T-helper 2 cell treated with Interferon-gamma antibody and Interleukin-4, amounts not matched to agents 100 ng/mL and 5 ng/mL, for 36 hours (primary cell): Measurements from ENCODE around the gene C16orf86. TPM values are rescaled to one million over a fixed set of nuclear protein-coding genes. Genes with fewer than 3 reads are reported as not detected.

Source experiments
- intact Hi-C: fragments of 100-400 bp; cut with micrococcal nuclease; formaldehyde crosslinking; loops from one replicate; pipeline ENCODE4 v1.15.1; 2023
- total RNA-seq: library from RNA; stranded (reverse); gene quantifications from 2 replicates; pipeline ENCODE4 v1.2.3, GENCODE V29; 2022

Gene C16orf86
- total RNA-seq, 1 donor from 2014 or later: 0.95 TPM

- intact Hi-C loops: loop anchor here (10.0 kb wide), 2 partner anchors 180 to 420 kb away; partner anchors contain the start of genes CENPT, FHOD1, NUTF2 and SLC9A5
These were observed 1.7 kb upstream of the C16orf86 start for GRCh38 chr16:67664871-67665270.

- intact Hi-C loops: loop anchor here (10.0 kb wide), 2 partner anchors 179 to 421 kb away; partner anchors contain the start of genes CENPT, FHOD1, NUTF2 and SLC9A5
These were observed 1.0 kb upstream of the C16orf86 start for GRCh38 chr16:67665598-67665997.

GRCh38 chr16:67666032-67666551 is 522 bp upstream of the C16orf86 start:
- intact Hi-C loops: loop anchor here (2.0 to 10.0 kb wide), 5 partner anchors 53 to 421 kb away; partner anchors contain the start of genes CENPT, DDX28, DUS2 and FHOD1

- intact Hi-C loops: loop anchor here (2.0 to 10.0 kb wide), 5 partner anchors 51 to 423 kb away; partner anchors contain the start of genes CENPT, DDX28, DUS2 and FHOD1
These were observed 821 bp downstream of the C16orf86 start for GRCh38 chr16:67667453-67667816.

GRCh38 chr16:67667817-67668494 is 1.3 kb downstream of the C16orf86 start:
- intact Hi-C loops: loop anchor here (1.0 to 10.0 kb wide), 8 partner anchors 8 to 423 kb away; partner anchors contain the start of genes ACD, CENPT, DDX28 and DUS2

GRCh38 chr16:67668495-67669157 is 2.0 kb downstream of the C16orf86 start:
- intact Hi-C loops: loop anchor here (1.0 to 10.0 kb wide), 5 partner anchors 8 to 424 kb away; partner anchors contain the start of genes ACD, CENPT, FHOD1 and NUTF2

GRCh38 chr16:67669499-67670101 is 3.0 kb downstream of the C16orf86 start:
- intact Hi-C loops: loop anchor here (10.0 kb wide), 2 partner anchors 175 to 425 kb away; partner anchors contain the start of genes CENPT, FHOD1, NUTF2 and SLC9A5

GRCh38 chr16:67672306-67672705 is 5.7 kb downstream of the C16orf86 start:
- intact Hi-C loops: loop anchor here (1.0 kb wide), 1 partner anchor 256 kb away; no protein-coding TSS in a partner anchor

- intact Hi-C loops: loop anchor here (1.0 kb wide), 1 partner anchor 255 kb away; no protein-coding TSS in a partner anchor
These were observed 6.4 kb downstream of the C16orf86 start for GRCh38 chr16:67672739-67673662.

GRCh38 chr16:67673712-67674580 is 7.3 kb downstream of the C16orf86 start:
- intact Hi-C loops: no loop called here

GRCh38 chr16:67674851-67675578 is 8.4 kb downstream of the C16orf86 start:
- intact Hi-C loops: no loop called here

GRCh38 chr16:67675579-67675935 is 8.9 kb downstream of the C16orf86 start:
- intact Hi-C loops: no loop called here

- intact Hi-C loops: no loop called here
These were observed 9.4 kb downstream of the C16orf86 start for GRCh38 chr16:67675999-67676398.

GRCh38 chr16:67676516-67676915 is 9.9 kb downstream of the C16orf86 start:
- intact Hi-C loops: no loop called here

GRCh38 chr16:67676939-67677338 is 10.3 kb downstream of the C16orf86 start:
- intact Hi-C loops: no loop called here

- intact Hi-C loops: no loop called here
These were observed 11.1 kb downstream of the C16orf86 start for GRCh38 chr16:67677712-67678111.

GRCh38 chr16:67678354-67679023 is 11.9 kb downstream of the C16orf86 start:
- intact Hi-C loops: no loop called here
